HepG2 (cell line): Measurements from ENCODE around the gene HID1. TPM values are rescaled to one million over a fixed set of nuclear protein-coding genes. Genes with fewer than 3 reads are reported as not detected.
"Not testable (repeated sequence)": the region's sequence is repeated elsewhere in the genome, so short reads cannot be mapped to it uniquely, and the experiment has no call there.

Source experiments
- ATAC-seq: fragments of 200-7000 bp; cut with Tn5 transposase; 3 replicates; pipeline ENCODE4 v1.9.1; 2020; ENCODE audit warnings: mild to moderate bottlenecking, moderate library complexity
- BruUV-seq: library from RNA; stranded (reverse); fragments of 400-500 nt; replicated peaks from 2 replicates; lab custom pipeline; 2021; lab: Mats Ljungman, UMichigan
- CTCF ChIA-PET: fragments of 300-600 bp; formaldehyde crosslinking; extraction: SDS; loops from one replicate; lab custom pipeline; 2021; ENCODE audit warnings: low total read pairs, inconsistent platforms, low intra/inter-chr PET ratio; lab: Yijun Ruan, JAX
- POLR2A ChIA-PET: fragments of 350-600 bp; sonication (Branson Sonifier 250); formaldehyde crosslinking; loops from one replicate; lab custom pipeline; 2020; ENCODE audit warnings: antibody characterized with exemption, inconsistent platforms; lab: Yijun Ruan, JAX
- DNase-seq: peaks from one replicate; pipeline ENCODE4 v3.0.0-alpha.2; 2015; ENCODE audit warnings: low spot score
- FAIRE-seq: peaks from 3 replicates; lab custom pipeline; 2011; peaks lifted over from hg19 to GRCh38; lab: Jason Lieb, UNC
- H2AFZ ChIP-seq: one replicate; pipeline ENCODE4 v1.6.1; 2011; ENCODE audit warnings: low read length, inconsistent platforms
- H3K27ac ChIP-seq: fragments of 300-600 bp; 3 replicates; pipeline ENCODE4 v1.8.0; 2011; ENCODE audit warnings: mixed run types, mild to moderate bottlenecking, mixed read lengths, low read length, inconsistent platforms; ENCODE audit not compliant: insufficient read depth; ENCODE audit errors: extremely low read length
- H3K27me3 ChIP-seq, 2 experiments: fragments of 200-600 bp in 1 of 2; 2 replicates in 1 of 2; 3 replicates in 1 of 2; pipeline versions ENCODE4 v1.6.0 to v1.8.0; 2011; ENCODE audit warnings: low read length in 2 of 2, mild to moderate bottlenecking in 2 of 2, moderate library complexity in 2 of 2, inconsistent platforms in 1 of 2; ENCODE audit not compliant: insufficient read depth in 2 of 2, control insufficient read depth in 1 of 2
- H3K36me3 ChIP-seq, 2 experiments: fragments of 200-600 bp in 1 of 2; replicated peaks in 1 of 2; 2 replicates in 1 of 2; 3 replicates in 1 of 2; pipeline versions ENCODE4 v1.5.1 to v1.8.0; 2011; ENCODE audit warnings: low read length in 2 of 2, inconsistent platforms in 1 of 2; ENCODE audit not compliant: insufficient read depth in 2 of 2, control insufficient read depth in 1 of 2
- H3K4me1 ChIP-seq: 2 replicates; pipeline ENCODE4 v1.5.1; 2012; ENCODE audit warnings: low read length, inconsistent platforms; ENCODE audit not compliant: insufficient read depth
- H3K4me2 ChIP-seq: 2 replicates; pipeline ENCODE4 v1.6.0; 2011; ENCODE audit warnings: low read depth, low read length, inconsistent platforms
- H3K4me3 ChIP-seq, 3 experiments: fragments of 200-600 bp in 1 of 3; sonication (generic), shearing (Covaris generic) in 1 of 3; replicated peaks in 1 of 3; 2 replicates each; pipeline ENCODE4 v1.5.1; 2011 to 2016; ENCODE audit warnings: low read length in 3 of 3, inconsistent platforms in 2 of 3, low read depth in 2 of 3, mild to moderate bottlenecking in 2 of 3, control low read depth in 1 of 3, mixed read lengths in 1 of 3; ENCODE audit not compliant: insufficient read depth in 1 of 3
- H3K79me2 ChIP-seq: one replicate; pipeline ENCODE4 v1.6.1; 2011; ENCODE audit warnings: low read length, inconsistent platforms; ENCODE audit not compliant: insufficient read depth
- H3K9ac ChIP-seq: 2 replicates; pipeline ENCODE4 v1.6.0; 2011; ENCODE audit warnings: mild to moderate bottlenecking, low read depth, low read length, inconsistent platforms; ENCODE audit not compliant: insufficient read depth
- H3K9me3 ChIP-seq: 2 replicates; pipeline ENCODE4 v1.5.1; 2012; ENCODE audit warnings: mild to moderate bottlenecking, low read length
- H4K20me1 ChIP-seq: 2 replicates; pipeline ENCODE4 v1.6.0; 2011; ENCODE audit warnings: inconsistent platforms, mild to moderate bottlenecking, low read length, moderate library complexity; ENCODE audit not compliant: insufficient read depth
- ADNP ChIP-seq: sonication (generic); formaldehyde crosslinking; IDR thresholded peaks from 2 replicates; pipeline ENCODE4 v1.4.0; 2020; ENCODE audit warnings: missing genetic modification reagents
- GABPB1 ChIP-seq: IDR thresholded peaks from 2 replicates; pipeline ENCODE4 v1.6.1; 2016; ENCODE audit warnings: mild to moderate bottlenecking, missing genetic modification reagents, moderate library complexity, missing compliant biosample characterization
- HNF4A ChIP-seq: sonication (generic); formaldehyde crosslinking; IDR thresholded peaks from 2 replicates; pipeline ENCODE4 v1.4.0; 2020; ENCODE audit warnings: missing genetic modification reagents
- LCORL ChIP-seq, 2 experiments: fragments of 450-650 bp in 1 of 2; sonication (generic) in 1 of 2; formaldehyde crosslinking in 1 of 2; IDR thresholded peaks; 2 replicates each; pipeline versions ENCODE4 v1.5.0 to v1.6.1; 2017 to 2020; ENCODE audit warnings: antibody characterized with exemption in 1 of 2, missing genetic modification reagents in 1 of 2
- SOX6 ChIP-seq, 2 experiments: fragments of 450-650 bp in 1 of 2; sonication (generic) in 1 of 2; formaldehyde crosslinking in 1 of 2; IDR thresholded peaks; 2 replicates each; pipeline versions ENCODE4 v1.4.0 to v1.6.1; 2017 to 2020; ENCODE audit warnings: antibody characterized with exemption in 1 of 2, mild to moderate bottlenecking in 1 of 2, missing genetic modification reagents in 1 of 2
- SRSF1 ChIP-seq: fragments of 200-400 bp; formaldehyde crosslinking; optimal IDR thresholded peaks from 2 replicates; pipeline ENCODE3; 2017; ENCODE audit warnings: mild to moderate bottlenecking, low read depth, low read length, moderate library complexity
- ZBTB43 ChIP-seq: sonication (generic); formaldehyde crosslinking; conservative IDR thresholded peaks from 2 replicates; pipeline ENCODE4 v1.4.0; 2020; ENCODE audit warnings: missing genetic modification reagents
- ZNF24 ChIP-seq: fragments of 450-650 bp; IDR thresholded peaks from 2 replicates; pipeline ENCODE4 v1.6.1; 2017; ENCODE audit warnings: antibody characterized with exemption, mild to moderate bottlenecking
- ZNF768 ChIP-seq: sonication (generic); formaldehyde crosslinking; IDR thresholded peaks from 2 replicates; pipeline ENCODE4 v1.4.0; 2020; ENCODE audit warnings: missing genetic modification reagents
- ZSCAN29 ChIP-seq: sonication (generic); formaldehyde crosslinking; conservative IDR thresholded peaks from 2 replicates; pipeline ENCODE4 v1.4.0; 2020; ENCODE audit warnings: mild to moderate bottlenecking, missing genetic modification reagents
- WGBS: methylation state at CpG from one replicate; pipeline ENCODE4 v1.1.6; 2017; ENCODE audit warnings: low lambda C conversion rate; 5-methylcytosine and 5-hydroxymethylcytosine counted together
- in situ Hi-C: cut with HindIII; loops from 2 replicates; pipeline ENCODE4 v1.10.0; 2017; ENCODE audit warnings: low pct_unique_long_range_greater_than_20kb; ENCODE audit not compliant: extremely low pct_ligation_motif_present
- intact Hi-C: fragments of 100-400 bp; cut with micrococcal nuclease; formaldehyde crosslinking; loops from one replicate; pipeline ENCODE4 v1.10.0; 2022; ENCODE audit not compliant: unreplicated experiment
- polyA plus RNA-seq, 8 experiments: library from polyadenylated mRNA; depleted of rRNA in 3 of 8; stranded (reverse) in 7 of 8; unstranded in 1 of 8; fragments of >200 nt; fragmentation: Illumina TruSeq in 4 of 8; extraction: Trizol in 4 of 8; gene quantifications; 2 replicates each; pipeline versions ENCODE4 v1.2.1 to v1.2.3, GENCODE V29; 2011 to 2016; ENCODE audit warnings: low read depth in 4 of 8, missing spikeins in 1 of 8, mixed read lengths in 1 of 8; ENCODE audit not compliant: insufficient read depth in 1 of 8
- total RNA-seq, 5 experiments: library from RNA; depleted of rRNA; stranded (reverse); fragments of >200 nt; fragmentation: Illumina TruSeq; extraction: Trizol; gene quantifications; 2 replicates each; pipeline ENCODE4 v1.2.3, GENCODE V29; 2016; ENCODE audit warnings: low read depth in 1 of 5

HID1 gene
- total and polyA plus RNA-seq, 2 of the 13 experiments (the other 11 are each of a cell fraction or from before 2014, with no cell fraction given): 2.1 to 10.6 TPM

- H3K9ac ChIP-seq, H3K27ac ChIP-seq, H3K4me2 ChIP-seq, in situ Hi-C loops, BruUV-seq, H3K9me3 ChIP-seq, FAIRE-seq, POLR2A ChIA-PET, H3K4me3 ChIP-seq, DNase-seq, H4K20me1 ChIP-seq, ATAC-seq, H3K79me2 ChIP-seq, intact Hi-C loops, H2AFZ ChIP-seq, H3K36me3 ChIP-seq, CTCF ChIA-PET: not testable (repeated sequence)
- peaks cover 24% of the 10 kb centered on the region; the same call in 1 of the 2 replicates for H3K4me1 ChIP-seq
- H3K27me3 ChIP-seq: peaks cover 0 to 13% of the 10 kb centered on the region in 2 experiments; a peak in 2 of 5 replicates
- peak; percentile 27; the same call in 1 of the 2 replicates for TF ChIP-seq GABPB1
- peak; percentile 7; the same call in 1 of the 2 replicates for TF ChIP-seq HNF4A (CRISPR knock-in tag)
- WGBS: 34% methylated on average over 4 of the region's 4 CpGs
These were observed 63.5 kb downstream of the HID1 start for GRCh38 chr17:74909097-74909496.

DNA sequence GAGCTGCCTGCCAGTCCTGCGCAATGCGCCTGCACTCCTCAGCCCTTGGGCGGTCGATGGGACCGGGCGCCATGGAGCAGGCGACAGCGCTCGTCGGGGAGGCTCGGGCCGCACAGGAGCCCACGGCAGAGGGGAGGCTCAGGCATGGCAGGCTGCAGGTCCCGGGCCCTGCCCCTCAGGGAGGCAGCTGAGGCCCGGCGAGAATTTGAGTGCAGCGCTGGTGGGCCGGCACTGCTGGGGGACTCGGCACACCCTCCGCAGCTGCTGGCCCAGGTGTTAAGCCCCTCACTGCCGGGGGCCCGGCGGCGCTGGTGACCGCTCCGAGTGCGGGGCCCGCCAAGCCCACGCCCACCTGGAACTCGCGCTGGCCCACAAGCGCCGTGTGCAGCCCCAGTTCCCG is 65.5 kb downstream of the HID1 start:
- Histone ChIP-seq H3K27ac (no peak overlapping the region), H3K9me3 (no peaks in the 10 kb centered on the region), H3K4me2 (no peak overlapping the region), H2AFZ (no peak overlapping the region), H4K20me1 (no peaks in the 10 kb centered on the region), H3K27me3 (peaks cover 3 to 25% of the 10 kb centered on the region in 2 experiments), H3K4me3 (no peak overlapping the region), H3K9ac (no peak overlapping the region), H3K4me1 (peaks cover 21% of the 10 kb centered on the region; the same call in 1 of the 2 replicates), H3K36me3 (no peaks in the 10 kb centered on the region), H3K79me2 (no peaks in the 10 kb centered on the region)
- no peak for FAIRE-seq
- ATAC-seq: no peak
- intact Hi-C loops (no loop called here), in situ Hi-C loops (no loop called here)
- DNase-seq: no peak
- 83% methylated on average over 20 of the region's 34 CpGs for WGBS
- POLR2A ChIA-PET: interaction anchor here (1.4 to 2.0 kb wide), 2 partner anchors 34 to 54 kb away, joined by 3 to 12 read pairs; partner anchors contain the start of gene FDXR
- CTCF ChIA-PET: no interaction called here
- BruUV-seq: no TSS peak
- TF ChIP-seq SRSF1 (no peak), ZSCAN29 (CRISPR knock-in tag) (no peak), ZBTB43 (no peak), LCORL (IDR thresholded peaks at IDR 0.05) (no peak), LCORL (CRISPR knock-in tag; IDR thresholded peaks at IDR 0.05) (no peak), ZNF24 (no peak), ZNF768 (CRISPR knock-in tag) (peak; percentile 2; the same call in 1 of the 2 replicates), ADNP (no peak), SOX6 (IDR thresholded peaks at IDR 0.05) (no peak), SOX6 (CRISPR knock-in tag; IDR thresholded peaks at IDR 0.05) (no peak)
